Adrenal gland (tissue), 5 donors: ENCODE data around the gene TULP1.

Experiments used
- CTCF ChIP-seq, 6 experiments: fragments of 450-650 bp in 4 of 6; fragments of 200-600 bp in 2 of 6; sonication (generic) in 1 of 6; IDR thresholded peaks; 1 replicate in 5 of 6; 2 replicates in 1 of 6; pipeline versions ENCODE4 v1.5.1 to v1.8.0; 2016 to 2021; ENCODE audit warnings: antibody characterized with exemption in 6 of 6, mild to moderate bottlenecking in 2 of 6, moderate library complexity in 1 of 6
- POLR2A ChIP-seq, 2 donors: fragments of 450-650 bp; IDR thresholded peaks; one replicate each; pipeline ENCODE4 v1.6.1; 2017; ENCODE audit warnings: antibody characterized with exemption in 2 of 2, mild to moderate bottlenecking in 2 of 2, moderate library complexity in 1 of 2
- donor health status: DM: no; HTN: no; CAD: no.

- TF ChIP-seq CTCF (IDR thresholded peaks at IDR 0.05) (no peak), POLR2A (IDR thresholded peaks at IDR 0.05) (no peak)
Observed at GRCh38 chr6:35498422-35499067, 14.2 kb downstream of the TULP1 start.
